RWPE1 (cell line): Measurements from ENCODE around the gene LIMS2.

ENCODE experiments used
- CTCF ChIA-PET: fragments of 350-600 bp; sonication (Branson Sonifier 250); formaldehyde crosslinking; extraction: SDS; loops from one replicate; lab custom pipeline; 2021; lab: Yijun Ruan, JAX
- POLR2A ChIA-PET: fragments of 400-600 bp; formaldehyde crosslinking; extraction: SDS; loops from one replicate; lab custom pipeline; 2020; ENCODE audit warnings: antibody characterized with exemption; ENCODE audit not compliant: low non-redundant PET; lab: Yijun Ruan, JAX
- DNase-seq: peaks from one replicate; pipeline ENCODE4 v3.0.0; 2012; ENCODE audit warnings: low spot score
- H3K27ac ChIP-seq: fragments of 450-650 bp; 2 replicates; pipeline ENCODE4 v1.5.1; 2017
- CTCF ChIP-seq: fragments of 450-650 bp; conservative IDR thresholded peaks from 2 replicates; pipeline ENCODE4 v1.5.1; 2017; ENCODE audit warnings: low read depth, mild to moderate bottlenecking

Gene LIMS2

GRCh38 chr2:127695491-127696472 is 20.5 kb upstream of the LIMS2 start:
- CTCF ChIA-PET: interaction anchor here (0.6 to 0.7 kb wide), 3 partner anchors 8 to 302 kb away, joined by 3 read pairs; no protein-coding TSS in a partner anchor
- DNase-seq: no peak
- no peak for TF ChIP-seq CTCF
- POLR2A ChIA-PET: interaction anchor here (0.7 kb wide), 1 partner anchor 69 kb away, joined by 14 read pairs; no protein-coding TSS in a partner anchor
- no peak overlapping the region for H3K27ac ChIP-seq

GRCh38 chr2:127694986-127695385 is 19.7 kb upstream of the LIMS2 start:
- no peak for TF ChIP-seq CTCF
- ChIA-PET CTCF (interaction anchor here (0.7 kb wide), 1 partner anchor 9 kb away, joined by 3 read pairs; no protein-coding TSS in a partner anchor), POLR2A (interaction anchor here (0.7 kb wide), 1 partner anchor 70 kb away, joined by 14 read pairs; no protein-coding TSS in a partner anchor)
- DNase-seq: no peak
- H3K27ac ChIP-seq: no peak overlapping the region

DNA sequence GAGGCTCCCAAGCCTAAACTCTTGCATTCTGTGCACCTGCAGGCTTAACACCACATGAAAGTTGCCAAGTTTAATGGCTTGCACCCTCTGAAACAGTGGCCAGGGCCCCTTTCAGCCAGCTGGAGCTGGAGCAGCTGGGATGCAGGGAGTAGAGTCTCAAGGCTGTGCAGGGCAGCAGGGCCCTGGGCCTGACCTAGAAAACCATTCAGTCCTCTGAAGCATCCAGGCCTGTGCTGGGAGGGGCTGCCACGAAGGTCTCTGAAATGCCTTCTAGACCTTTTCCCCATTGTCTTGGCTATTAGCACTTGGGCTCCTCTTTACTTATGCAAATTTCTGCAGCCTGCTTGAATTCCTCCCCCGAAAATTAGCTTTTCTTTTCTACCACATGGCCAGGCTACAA is 15.4 kb upstream of the LIMS2 start:
- TF ChIP-seq CTCF: no peak
- POLR2A ChIA-PET: no interaction called here
- CTCF ChIA-PET: interaction anchor here (0.6 kb wide), 2 partner anchors 61 to 493 kb away, joined by 3 to 4 read pairs; no protein-coding TSS in a partner anchor
- DNase-seq: no peak
- H3K27ac ChIP-seq: no peak overlapping the region

GRCh38 chr2:127688405-127688804 is 13.1 kb upstream of the LIMS2 start:
- ChIA-PET CTCF (no interaction called here), POLR2A (no interaction called here)
- no peak for TF ChIP-seq CTCF
- H3K27ac ChIP-seq: no peak overlapping the region
- DNase-seq: no peak

- no peak for TF ChIP-seq CTCF
These were observed 10.2 kb upstream of the LIMS2 start for GRCh38 chr2:127685410-127686080.

DNA sequence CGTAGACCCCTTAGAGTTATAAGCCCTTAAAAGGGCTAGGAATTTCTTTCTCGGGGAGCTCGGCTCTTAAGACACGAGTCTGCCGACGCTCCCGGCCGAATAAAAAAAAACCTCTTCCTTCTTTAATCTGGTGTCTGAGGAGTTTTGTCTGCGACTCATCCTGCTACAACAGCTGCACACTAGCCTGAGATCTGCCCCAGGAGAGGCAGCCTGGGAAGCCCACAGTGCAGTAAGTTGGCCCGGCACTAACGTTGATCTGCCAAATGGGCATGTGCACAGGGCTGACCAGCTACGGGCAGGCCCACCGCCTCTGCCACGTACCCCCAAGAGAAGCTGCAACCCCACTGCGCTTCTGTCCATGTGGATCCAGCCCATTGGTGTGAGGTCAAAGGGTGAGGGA is 8.4 kb upstream of the LIMS2 start:
- ChIA-PET CTCF (no interaction called here), POLR2A (no interaction called here)
- H3K27ac ChIP-seq: no peak overlapping the region
- no peak for TF ChIP-seq CTCF
- DNase-seq: no peak

More at GRCh38 chr2:127685410-127686080, 10.2 kb upstream of the LIMS2 start:
- ChIA-PET POLR2A (no interaction called here), CTCF (interaction anchor here (0.6 to 0.8 kb wide), 5 partner anchors 53 to 458 kb away, joined by 3 to 4 read pairs (median 3); no protein-coding TSS in a partner anchor)
- H3K27ac ChIP-seq: no peak overlapping the region
- DNase-seq: no peak
